Epidermal melanocyte (primary cell): ENCODE measurements around the gene ASCC1.
"Not testable (repeated sequence)": the region's sequence is repeated elsewhere in the genome, so short reads cannot be mapped to it uniquely, and the experiment has no call there.

Source experiments
- DNase-seq: peaks from one replicate; pipeline ENCODE4 v3.0.0; 2011; ENCODE audit warnings: low spot score; ENCODE audit not compliant: insufficient read length

The ASCC1 gene

DNA sequence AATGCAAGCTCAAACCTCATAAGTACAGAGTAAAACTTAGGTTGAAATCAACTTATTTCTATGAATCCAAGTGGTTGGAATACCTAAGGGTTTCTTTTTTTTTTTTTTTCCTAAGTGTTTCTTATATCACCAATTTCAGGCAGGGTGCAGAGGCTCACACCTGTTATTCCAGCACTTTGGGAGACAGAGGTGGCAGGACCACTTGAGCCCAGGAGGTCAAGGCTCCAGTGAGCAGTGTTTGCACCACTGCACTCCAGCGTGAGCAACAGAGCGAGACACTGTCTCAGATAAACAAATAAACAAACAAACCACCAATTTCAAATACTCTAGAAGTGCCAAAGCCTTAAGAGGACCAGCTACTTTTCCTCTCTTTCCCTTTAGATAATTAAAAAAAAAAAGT, 88.5 kb downstream of the ASCC1 start:
- DNase-seq = no peak

DNA sequence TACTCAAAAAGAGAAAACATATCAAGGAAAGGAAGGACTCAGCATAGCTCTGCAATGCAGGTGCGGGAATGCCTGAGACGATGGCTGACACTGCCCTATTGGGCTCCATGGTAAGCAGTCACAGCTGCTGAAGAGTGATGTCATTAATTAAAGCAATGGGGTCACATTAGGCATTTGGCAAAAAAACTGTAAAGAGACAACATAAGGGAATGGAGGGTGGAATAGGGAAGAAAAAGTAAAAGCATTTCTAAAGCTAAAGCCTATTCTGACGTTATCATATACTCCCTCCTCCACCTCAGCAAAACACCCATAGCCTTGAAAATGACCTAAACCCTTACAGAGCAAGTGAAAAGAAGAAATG, 89.2 kb downstream of the ASCC1 start:
- no peak for DNase-seq

GRCh38 chr10:72126184-72126871, 89.7 kb downstream of the ASCC1 start:
- DNase-seq = peak; percentile 50

GRCh38 chr10:72124989-72125388, 91.1 kb downstream of the ASCC1 start:
- no peak for DNase-seq

DNA sequence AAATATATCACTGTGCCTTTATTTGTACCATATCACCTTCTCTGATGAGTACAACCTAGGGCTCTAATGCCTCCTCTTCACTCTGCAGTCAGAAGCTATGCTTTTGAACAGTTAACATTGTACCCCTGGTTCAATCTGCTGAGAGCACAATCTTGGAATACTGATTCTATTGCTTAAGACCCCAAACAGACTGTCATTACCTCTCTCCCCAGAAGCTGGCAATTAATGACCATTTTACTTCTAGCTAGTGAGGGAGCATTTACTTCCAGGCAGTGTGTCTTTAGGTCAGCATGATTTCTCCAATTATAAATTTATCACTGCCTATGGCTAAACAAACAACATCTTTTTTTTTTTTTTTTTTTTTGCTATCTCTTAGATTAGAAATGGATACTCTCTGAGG, 91.7 kb downstream of the ASCC1 start:
- no peak for DNase-seq

- no peak for DNase-seq
Observed at GRCh38 chr10:72123616-72124015, 92.5 kb downstream of the ASCC1 start.

GRCh38 chr10:72122221-72122620, 93.9 kb downstream of the ASCC1 start:
- no peak for DNase-seq

DNA sequence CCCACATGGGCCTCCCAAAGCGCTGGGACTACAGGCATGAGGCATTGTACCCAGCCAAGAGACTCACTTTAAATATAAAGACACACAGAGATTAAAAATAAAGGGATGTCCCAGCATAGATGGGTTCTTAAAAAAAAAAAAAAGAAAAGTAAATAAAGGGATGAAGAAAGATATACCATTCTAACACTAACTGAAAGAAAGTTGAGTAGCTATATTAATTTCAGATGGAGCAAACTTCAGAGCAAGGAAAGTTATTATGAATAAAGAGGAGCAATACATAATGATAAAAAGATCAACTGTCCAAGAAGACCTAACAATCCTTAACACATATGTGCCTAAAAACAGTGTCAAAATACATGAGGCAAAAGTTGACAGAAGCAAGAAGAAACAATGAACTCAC, 94.7 kb downstream of the ASCC1 start:
- no peak for DNase-seq

DNA sequence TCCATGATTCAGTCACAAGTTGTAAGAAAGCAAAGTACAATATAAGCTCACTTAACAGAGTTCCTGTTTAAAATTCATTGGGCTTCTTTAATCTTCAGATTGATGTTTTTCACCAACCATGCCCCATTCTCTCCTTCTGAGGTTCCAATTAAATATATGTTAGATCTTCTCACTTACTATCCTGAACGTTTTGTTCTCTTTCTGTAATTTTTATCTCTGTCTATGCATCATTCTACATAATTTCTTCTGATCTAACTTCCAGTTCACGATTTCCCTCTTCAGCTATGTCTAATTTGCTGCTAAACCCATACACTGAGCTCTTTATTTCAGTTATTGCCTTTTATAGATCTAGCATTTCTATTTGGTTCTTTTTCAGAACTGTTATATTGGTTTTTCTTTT, 99.7 kb downstream of the ASCC1 start:
- DNase-seq = no peak

DNA sequence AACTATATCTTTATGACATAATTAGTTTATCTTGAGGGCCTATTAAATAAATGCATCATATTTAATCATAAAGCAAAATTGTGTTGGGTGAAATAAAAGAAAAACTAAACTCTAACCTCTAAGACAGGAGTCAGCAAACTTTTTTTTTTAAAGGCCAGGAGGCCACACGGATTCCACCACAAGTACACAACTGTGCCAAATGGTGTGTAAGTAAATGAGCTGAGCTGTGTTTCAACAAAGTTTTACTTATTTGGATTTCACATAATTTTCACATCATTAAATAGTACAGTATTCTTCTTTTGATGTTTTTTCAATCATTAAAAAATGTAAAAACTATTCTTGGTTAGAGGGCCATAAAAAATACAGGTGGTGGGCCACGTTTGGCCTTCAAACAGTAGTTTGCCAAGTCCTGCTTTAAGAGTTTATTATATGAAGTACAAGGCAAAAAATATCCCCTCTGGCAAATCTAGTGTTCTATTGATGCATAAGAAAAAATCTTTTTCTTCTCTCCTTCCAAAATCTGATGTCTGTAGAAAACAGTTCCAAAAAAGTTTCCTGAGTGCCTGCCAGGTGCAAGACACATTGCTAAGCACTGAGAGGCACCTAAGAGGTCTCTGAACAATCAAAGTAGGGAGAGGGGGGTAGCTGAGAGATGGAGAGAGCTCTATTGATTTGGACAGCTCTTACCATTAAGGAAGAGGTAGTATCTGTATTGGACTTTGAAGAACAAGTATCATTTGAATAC, 101.2 kb downstream of the ASCC1 start:
- DNase-seq = no peak

DNA sequence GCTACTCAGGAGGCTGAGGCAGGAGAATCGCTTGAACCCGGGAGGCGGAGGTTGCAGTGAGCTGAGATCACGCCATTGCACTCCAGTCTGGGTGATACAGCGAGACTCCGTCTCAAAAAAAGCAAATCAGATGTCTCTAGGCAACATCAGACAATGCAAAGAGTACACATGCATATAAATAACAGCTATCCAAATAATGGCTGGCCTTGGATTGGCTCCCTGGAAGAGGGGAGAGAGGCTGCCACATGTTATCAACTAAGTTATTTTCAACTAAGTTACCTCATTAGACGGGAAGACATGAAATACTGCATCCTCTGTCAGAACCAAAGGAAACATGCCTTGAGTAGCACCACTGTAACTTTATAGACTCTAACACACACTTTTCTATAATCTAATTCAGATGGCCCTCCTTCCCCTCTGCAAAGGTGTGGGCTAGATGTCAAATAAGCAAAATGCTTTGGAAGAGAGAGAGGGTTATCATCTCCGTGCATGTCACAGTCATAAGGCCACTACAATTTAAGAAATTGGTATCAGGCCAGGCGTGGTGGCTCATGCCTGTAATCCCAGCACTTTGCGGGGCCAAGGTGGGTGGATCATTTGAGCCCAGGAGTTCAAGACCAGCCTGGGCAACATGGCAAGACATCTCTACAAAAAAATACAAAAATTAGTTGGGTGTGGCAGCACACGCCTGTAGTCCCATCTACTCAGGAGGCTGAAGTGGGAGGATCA, 105.2 kb downstream of the ASCC1 start:
- no peak for DNase-seq

DNA sequence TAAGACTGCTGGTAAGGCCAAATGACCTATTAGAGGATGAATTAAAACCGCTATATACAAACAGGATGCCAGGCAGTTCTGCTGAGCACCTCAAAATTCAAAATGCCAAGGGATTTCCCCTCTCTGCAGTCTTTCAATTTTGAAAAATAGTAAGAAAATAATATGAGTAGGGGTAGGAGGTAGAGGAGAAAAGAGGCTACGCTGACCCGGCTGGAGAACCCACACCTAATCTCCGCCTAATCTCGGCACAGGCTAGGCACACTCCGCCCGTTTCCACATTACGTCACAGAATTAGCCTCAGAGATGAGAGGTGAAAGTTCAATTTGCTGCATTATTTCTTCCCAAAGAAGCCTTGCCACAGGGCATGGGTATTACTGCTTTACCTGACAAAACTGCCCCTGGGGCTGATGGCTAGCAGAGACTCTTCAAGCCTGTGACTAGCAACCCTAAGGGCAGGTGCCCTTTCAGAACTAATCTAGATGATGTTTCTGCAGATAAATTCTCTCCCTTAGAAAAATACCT, 106.4 kb downstream of the ASCC1 start:
- DNase-seq = no peak

DNA sequence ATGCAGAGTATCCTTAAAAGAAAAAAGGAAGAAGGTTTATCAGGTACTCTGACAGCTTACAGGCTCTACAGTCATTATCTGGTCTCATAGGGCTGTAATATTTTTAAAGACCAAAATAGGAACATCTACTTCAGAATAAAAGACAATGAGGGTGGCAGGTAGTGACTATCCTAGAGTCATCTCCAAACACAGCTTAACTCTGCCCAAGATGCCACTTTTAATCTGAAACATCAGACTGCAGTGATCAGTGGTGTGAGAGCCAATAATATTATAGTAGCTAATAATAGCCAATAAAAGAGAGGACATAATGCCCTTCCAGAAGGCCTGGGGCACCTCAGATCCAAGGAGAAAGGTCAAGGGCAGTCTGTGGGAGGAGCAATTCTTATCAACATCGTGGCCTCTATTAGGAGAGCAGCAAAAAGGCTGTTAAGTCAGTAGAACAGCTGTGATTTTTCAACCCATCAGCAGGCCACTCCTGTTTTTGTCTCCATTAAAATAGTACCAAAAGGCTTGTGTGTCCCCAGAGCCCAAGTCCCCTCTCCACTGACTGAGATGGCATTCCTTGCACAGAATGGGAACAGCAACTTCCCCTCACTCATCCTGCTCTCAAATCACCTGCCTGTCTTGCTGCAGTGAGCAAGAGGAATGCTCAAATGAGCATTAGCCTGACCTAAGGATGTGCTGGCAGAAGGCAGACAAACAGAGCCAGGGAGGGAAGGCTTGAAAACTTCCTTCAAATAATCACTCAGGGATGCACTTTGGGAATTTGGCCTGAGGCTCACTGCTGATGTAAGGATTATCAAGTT, 107.0 kb downstream of the ASCC1 start:
- no peak for DNase-seq

GRCh38 chr10:72108004-72108370, 108.1 kb downstream of the ASCC1 start:
- not testable (repeated sequence) for DNase-seq

DNA sequence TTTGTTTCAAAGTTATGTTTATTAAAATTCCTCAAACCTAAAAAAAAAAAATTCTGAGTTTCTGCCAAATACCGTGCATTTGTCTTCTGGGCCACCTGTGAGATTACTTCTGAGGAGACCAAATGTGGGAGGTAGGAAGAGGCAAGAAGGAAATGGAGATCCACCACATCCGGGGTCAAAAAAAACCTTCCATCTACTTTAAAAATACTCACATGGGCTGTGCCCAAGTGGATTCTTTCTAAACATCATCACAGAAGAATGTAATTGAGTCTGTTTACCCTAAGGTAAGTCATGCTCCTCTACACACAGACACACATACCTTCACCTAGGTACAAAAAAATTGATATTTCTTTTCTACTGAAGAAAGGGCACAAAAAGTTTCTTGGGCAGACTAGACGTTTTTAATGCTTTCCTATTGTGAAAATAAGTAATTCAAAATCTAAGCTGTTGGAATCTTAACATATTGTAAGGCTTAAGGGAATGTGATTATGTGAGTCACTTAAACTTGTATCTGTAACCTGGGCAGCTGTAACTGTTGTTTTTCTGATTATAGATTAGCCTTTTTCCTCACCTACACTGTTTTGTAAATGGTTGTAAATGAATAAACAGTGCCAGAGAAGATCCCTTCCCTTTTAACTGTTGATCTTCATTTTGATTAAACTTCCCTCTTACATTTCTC, 108.6 kb downstream of the ASCC1 start:
- DNase-seq = no peak

- no peak for DNase-seq
Observed at GRCh38 chr10:72106896-72107295, 109.2 kb downstream of the ASCC1 start.

- no peak for DNase-seq
Observed at GRCh38 chr10:72106154-72106849, 109.8 kb downstream of the ASCC1 start.

GRCh38 chr10:72105710-72106109, 110.4 kb downstream of the ASCC1 start:
- no peak for DNase-seq

DNA sequence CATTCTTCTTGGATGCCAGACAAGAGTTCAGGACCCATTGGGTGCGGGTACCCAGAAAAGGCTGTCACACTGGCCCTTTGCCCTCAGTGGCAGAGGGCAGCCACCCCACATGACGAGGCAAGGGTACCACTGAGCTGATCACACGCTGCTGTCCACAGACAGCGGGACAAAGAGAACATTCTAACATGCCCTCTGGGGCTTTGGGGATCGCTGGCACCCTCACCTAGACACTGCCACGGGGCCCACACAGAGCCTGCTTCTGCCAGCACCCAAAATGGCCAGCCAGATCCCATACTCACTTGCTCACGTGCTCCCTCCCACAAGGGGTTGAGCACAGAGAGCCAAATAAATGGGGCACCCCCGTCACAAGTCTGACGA, 111.0 kb downstream of the ASCC1 start:
- DNase-seq = no peak

- no peak for DNase-seq
Observed at GRCh38 chr10:72104472-72105097, 111.5 kb downstream of the ASCC1 start.
